A549 (cell line): ENCODE data around the gene HCN2.

Experiments used
- CTCF ChIP-seq: fragments of >200 bp; sonication (Bioruptor Twin); formaldehyde crosslinking; IDR thresholded peaks from 3 replicates; pipeline ENCODE4 v1.5.1; 2016
- NFE2L2 ChIP-seq: fragments of 150-350 bp; conservative IDR thresholded peaks from 2 replicates; pipeline ENCODE4 v1.6.1; 2014; ENCODE audit warnings: low read length
- TF ChIP-seq, protein P1 (sequence below): IDR thresholded peaks from 2 replicates; pipeline ENCODE4 v1.6.1; 2012

DNA sequence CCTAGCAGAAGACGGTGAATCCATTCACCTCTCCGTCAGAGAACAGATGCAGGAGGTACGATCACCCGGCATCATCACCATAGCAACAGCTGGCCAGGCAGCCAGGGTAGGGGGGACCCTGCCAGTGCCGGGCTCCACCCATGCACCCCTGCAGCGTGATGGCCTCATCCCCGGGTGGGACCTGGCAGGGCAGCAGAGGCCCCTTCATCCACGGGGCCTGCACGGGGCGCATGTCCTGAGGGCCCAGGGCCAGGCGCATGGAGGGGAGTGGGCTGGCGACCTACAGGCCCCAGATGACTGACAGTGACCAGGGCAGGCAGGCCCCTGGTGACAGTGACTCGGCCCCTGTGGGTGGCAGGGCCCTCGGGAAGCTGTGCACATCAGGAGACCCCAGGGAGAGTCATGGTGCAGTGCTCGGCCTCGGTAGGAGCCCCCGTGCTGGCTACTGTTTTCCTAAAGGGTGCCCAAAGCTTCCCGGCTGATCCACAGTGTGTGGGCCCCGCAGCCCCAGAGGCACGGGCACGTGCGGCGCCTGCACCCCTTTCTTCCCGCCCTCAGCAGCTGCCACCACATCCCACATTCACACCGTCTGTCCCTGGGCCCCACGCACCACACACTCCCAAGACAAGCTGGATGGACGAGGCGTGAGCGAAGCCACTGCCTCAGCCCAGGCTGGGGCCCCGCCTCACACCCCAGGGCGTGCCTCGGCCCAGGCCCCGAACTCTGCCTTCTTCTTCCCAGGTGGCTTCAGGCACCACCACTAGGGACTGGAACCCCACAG is 68.6 kb downstream of the HCN2 start:
- TF ChIP-seq, protein P1, sequence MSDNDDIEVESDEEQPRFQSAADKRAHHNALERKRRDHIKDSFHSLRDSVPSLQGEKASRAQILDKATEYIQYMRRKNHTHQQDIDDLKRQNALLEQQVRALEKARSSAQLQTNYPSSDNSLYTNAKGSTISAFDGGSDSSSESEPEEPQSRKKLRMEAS: no peak
- TF ChIP-seq CTCF (no peak), NFE2L2 (no peak)
